SH-SY5Y (cell line): ENCODE results near the gene PRRT1B.

Experiments
- GATA2 ChIP-seq: IDR thresholded peaks from 2 replicates; pipeline ENCODE4 v1.6.1; 2011; ENCODE audit warnings: mild to moderate bottlenecking, low read depth, low read length
- GATA3 ChIP-seq: IDR thresholded peaks from 2 replicates; pipeline ENCODE4 v1.6.1; 2011; ENCODE audit warnings: low read depth, mild to moderate bottlenecking, low read length, moderate library complexity

GRCh38 chr9:131587906-131588305 is 42.6 kb downstream of the PRRT1B start:
- TF ChIP-seq GATA2, result no peak
- no peak for TF ChIP-seq GATA3
